Measurements from ENCODE around the gene STARD10. TPM values are rescaled to one million over a fixed set of nuclear protein-coding genes. Genes with fewer than 3 reads are reported as not detected.
A peak's percentile ranks its signal among the peaks of the same experiment; 100 is the strongest.

The STARD10 gene
- total RNA-seq, 1 experiment from 2014 or later, result 58.4 TPM

DNA sequence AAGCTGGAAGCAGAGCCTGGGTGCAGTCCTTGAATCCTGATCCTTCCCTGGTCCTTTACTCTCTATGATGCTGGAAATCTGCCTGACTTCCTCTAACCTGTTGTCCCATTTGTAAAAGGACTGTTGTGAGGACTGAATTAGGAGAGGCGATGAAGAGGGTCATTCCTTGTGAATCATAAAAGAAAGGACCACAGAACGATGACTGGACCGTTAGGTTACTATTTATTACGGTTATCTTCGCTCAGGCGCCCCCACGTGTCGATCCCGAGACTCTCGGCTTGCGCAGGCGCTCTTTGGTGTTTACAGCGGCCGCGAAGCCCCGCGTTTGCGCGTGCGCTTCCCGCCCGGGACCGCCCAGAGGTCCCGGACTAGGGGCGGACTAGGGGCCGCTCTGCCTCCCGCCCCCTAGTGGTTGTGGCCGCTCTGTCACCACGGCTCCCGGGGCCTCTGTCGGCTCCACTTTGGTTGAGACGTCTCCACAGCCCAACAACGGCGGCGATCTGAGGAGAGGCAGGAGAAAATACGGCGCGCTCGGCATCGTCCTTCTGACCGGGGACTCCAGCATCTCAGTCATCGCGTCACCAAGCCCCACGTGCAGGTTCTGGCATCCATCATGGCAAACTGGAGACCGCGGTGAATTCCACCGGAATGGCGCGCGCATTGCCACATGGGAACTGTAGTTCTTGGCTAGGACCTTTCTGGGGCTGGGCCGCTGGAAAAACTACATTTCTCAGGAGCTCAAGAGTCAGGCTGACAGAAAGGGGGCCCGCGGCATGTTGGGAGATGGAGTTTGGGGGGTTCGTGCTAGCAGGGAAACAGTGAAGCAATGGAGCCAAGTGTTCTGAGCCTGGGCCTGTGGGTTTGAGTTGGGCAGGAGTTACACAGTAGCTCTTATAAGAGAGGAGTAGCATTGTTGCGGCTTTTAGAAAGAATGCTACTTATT, at the start of gene STARD10 (continued):
- TF ChIP-seq, protein P1, sequence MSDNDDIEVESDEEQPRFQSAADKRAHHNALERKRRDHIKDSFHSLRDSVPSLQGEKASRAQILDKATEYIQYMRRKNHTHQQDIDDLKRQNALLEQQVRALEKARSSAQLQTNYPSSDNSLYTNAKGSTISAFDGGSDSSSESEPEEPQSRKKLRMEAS (IDR thresholded peaks at IDR 0.05), result peak; percentile 89
- TF ChIP-seq, protein P2, sequence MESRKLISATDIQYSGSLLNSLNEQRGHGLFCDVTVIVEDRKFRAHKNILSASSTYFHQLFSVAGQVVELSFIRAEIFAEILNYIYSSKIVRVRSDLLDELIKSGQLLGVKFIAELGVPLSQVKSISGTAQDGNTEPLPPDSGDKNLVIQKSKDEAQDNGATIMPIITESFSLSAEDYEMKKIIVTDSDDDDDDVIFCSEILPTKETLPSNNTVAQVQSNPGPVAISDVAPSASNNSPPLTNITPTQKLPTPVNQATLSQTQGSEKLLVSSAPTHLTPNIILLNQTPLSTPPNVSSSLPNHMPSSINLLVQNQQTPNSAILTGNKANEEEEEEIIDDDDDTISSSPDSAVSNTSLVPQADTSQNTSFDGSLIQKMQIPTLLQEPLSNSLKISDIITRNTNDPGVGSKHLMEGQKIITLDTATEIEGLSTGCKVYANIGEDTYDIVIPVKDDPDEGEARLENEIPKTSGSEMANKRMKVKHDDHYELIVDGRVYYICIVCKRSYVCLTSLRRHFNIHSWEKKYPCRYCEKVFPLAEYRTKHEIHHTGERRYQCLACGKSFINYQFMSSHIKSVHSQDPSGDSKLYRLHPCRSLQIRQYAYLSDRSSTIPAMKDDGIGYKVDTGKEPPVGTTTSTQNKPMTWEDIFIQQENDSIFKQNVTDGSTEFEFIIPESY (IDR thresholded peaks at IDR 0.05; ENCODE audit: extremely low read depth, insufficient replicate concordance, low read length), result no peak
- peak; percentile 62 for TF ChIP-seq SIN3A (IDR thresholded peaks at IDR 0.05; ENCODE audit: low read depth)
- TF ChIP-seq RAD21 (IDR thresholded peaks at IDR 0.05; ENCODE audit: low read depth), result peak; percentile 78
- no peak for TF ChIP-seq SRF (IDR thresholded peaks at IDR 0.05; ENCODE audit: low read depth)
- 0 out of 2 replicates have a peak, but pooled peaks have one; percentile 29 for TF ChIP-seq CBX3 (IDR thresholded peaks at IDR 0.05; ENCODE audit: low read depth)

DNA sequence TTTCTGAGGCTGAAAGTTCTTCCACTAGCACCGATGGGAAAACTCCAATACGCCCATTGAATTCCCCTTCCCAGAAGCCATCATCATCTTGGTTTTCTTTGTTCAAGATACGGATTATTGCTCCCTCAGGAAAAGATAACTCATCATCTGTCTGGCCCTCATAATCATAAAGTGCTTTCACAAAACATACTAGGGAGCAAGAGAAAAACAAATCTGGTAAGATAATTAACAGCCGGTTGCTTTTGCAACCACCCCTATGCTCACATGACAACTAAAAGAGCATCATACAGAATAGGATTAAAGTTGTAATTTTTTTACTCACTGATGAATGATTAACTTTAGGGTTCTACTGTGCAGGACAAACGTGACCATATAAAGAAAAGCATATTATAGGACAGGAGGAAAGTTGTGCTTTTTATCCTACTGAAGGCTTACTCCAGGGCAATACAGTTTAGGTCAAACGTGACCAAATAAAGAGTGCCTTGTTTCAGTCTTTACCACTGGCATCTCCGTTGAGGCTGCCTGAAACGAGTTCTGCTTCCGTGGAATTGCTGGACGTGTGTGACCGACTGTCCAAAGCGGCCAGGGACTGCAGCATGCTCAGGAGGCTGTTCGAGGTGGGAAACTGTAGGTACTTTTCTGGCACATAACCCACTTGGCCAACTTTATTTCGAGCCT, 48.9 kb upstream of the STARD10 start:
- intact Hi-C loops (cut with micrococcal nuclease), result no loop called here
- no peaks in the 10 kb centered on the region for H4K20me1 ChIP-seq (ENCODE audit: insufficient read depth)
- no peak overlapping the region for H2AFZ ChIP-seq (ENCODE audit: low read depth, low read length, poor library complexity, severe bottlenecking)
- ChIA-PET POLR2A (no interaction called here), CTCF (no interaction called here), RAD21 (ENCODE audit: low non-redundant PET in 1 of 2, low total read pairs in 2 of 2, uncharacterized antibody in 2 of 2, unreplicated experiment in 2 of 2) (no interaction called here)
- 0 out of 4 replicates have a peak, but pooled peaks cover 0 to 4% of the 10 kb centered on the region in 2 experiments for H3K36me3 ChIP-seq (ENCODE audit: control insufficient read depth in 1 of 2, insufficient read depth in 2 of 2, low read length in 2 of 2)
- no TSS peak for BruUV-seq (replicated peaks)
- no peak overlapping the region for H3K4me2 ChIP-seq (ENCODE audit: low read length)
- H3K27me3 ChIP-seq (ENCODE audit: insufficient read depth, low read length), result no peaks in the 10 kb centered on the region
- no peak overlapping the region for H3K9ac ChIP-seq (ENCODE audit: low read length)
- no peak for ATAC-seq
- peaks cover 9 to 11% of the 10 kb centered on the region in 2 experiments for H3K4me1 ChIP-seq (ENCODE audit: control insufficient read depth in 1 of 2, insufficient read depth in 2 of 2, low read length in 2 of 2)
- no peaks in the 10 kb centered on the region for H3K79me2 ChIP-seq (ENCODE audit: insufficient read depth, low read length)
- DNase-seq (ENCODE audit: low read depth, low spot score), result no peak
- TF ChIP-seq, protein P3, sequence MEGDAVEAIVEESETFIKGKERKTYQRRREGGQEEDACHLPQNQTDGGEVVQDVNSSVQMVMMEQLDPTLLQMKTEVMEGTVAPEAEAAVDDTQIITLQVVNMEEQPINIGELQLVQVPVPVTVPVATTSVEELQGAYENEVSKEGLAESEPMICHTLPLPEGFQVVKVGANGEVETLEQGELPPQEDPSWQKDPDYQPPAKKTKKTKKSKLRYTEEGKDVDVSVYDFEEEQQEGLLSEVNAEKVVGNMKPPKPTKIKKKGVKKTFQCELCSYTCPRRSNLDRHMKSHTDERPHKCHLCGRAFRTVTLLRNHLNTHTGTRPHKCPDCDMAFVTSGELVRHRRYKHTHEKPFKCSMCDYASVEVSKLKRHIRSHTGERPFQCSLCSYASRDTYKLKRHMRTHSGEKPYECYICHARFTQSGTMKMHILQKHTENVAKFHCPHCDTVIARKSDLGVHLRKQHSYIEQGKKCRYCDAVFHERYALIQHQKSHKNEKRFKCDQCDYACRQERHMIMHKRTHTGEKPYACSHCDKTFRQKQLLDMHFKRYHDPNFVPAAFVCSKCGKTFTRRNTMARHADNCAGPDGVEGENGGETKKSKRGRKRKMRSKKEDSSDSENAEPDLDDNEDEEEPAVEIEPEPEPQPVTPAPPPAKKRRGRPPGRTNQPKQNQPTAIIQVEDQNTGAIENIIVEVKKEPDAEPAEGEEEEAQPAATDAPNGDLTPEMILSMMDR (IDR thresholded peaks at IDR 0.05 in 2 of 3, conservative IDR thresholded peaks at IDR 0.05 in 1 of 3; ENCODE audit: borderline replicate concordance in 1 of 3, insufficient read depth in 1 of 3, low read depth in 2 of 3, low read length in 2 of 3), result no peak
- TF ChIP-seq RAD21 (IDR thresholded peaks at IDR 0.05; ENCODE audit: low read depth) (no peak), TCF7L2 (IDR thresholded peaks at IDR 0.05; ENCODE audit: borderline replicate concordance, extremely low read depth, insufficient read depth, insufficient read length) (no peak), EZH2phosphoT487 (IDR thresholded peaks at IDR 0.05; ENCODE audit: borderline replicate concordance) (no peak), EZH2 (IDR thresholded peaks at IDR 0.05) (no peak), ELF1 (IDR thresholded peaks at IDR 0.05; ENCODE audit: borderline replicate concordance, low read depth) (no peak), CEBPB (IDR thresholded peaks at IDR 0.05; ENCODE audit: low read depth) (no peak), JUND (IDR thresholded peaks at IDR 0.05) (no peak), EGR1 (IDR thresholded peaks at IDR 0.05; ENCODE audit: low read depth) (no peak), CBX3 (IDR thresholded peaks at IDR 0.05; ENCODE audit: low read depth) (no peak), SIN3A (IDR thresholded peaks at IDR 0.05; ENCODE audit: low read depth) (no peak)
- TF ChIP-seq, protein P4, sequence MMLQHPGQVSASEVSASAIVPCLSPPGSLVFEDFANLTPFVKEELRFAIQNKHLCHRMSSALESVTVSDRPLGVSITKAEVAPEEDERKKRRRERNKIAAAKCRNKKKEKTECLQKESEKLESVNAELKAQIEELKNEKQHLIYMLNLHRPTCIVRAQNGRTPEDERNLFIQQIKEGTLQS (IDR thresholded peaks at IDR 0.05), result no peak
- H3K9me3 ChIP-seq (ENCODE audit: control insufficient read depth in 1 of 2, insufficient read depth in 1 of 2, low read depth in 1 of 2, low read length in 2 of 2), result no peaks in the 10 kb centered on the region
- no peak overlapping the region for H3K27ac ChIP-seq (ENCODE audit: low read depth, low read length)
- no peak overlapping the region for H3K4me3 ChIP-seq (replicated peaks in 1 of 2; ENCODE audit: low read depth in 1 of 2, low read length in 2 of 2)
- no peaks in the 10 kb centered on the region for H3K9me2 ChIP-seq (ENCODE audit: insufficient read depth)

Data from HCT116 (cell line).